NCI-H2171 (cell line): Measurements from ENCODE around the gene EXTL1.

Experiments used
- DNase-seq: peaks from one replicate; lab custom pipeline; 2025; lab: John Stamatoyannopoulos, UW

EXTL1 gene

DNA sequence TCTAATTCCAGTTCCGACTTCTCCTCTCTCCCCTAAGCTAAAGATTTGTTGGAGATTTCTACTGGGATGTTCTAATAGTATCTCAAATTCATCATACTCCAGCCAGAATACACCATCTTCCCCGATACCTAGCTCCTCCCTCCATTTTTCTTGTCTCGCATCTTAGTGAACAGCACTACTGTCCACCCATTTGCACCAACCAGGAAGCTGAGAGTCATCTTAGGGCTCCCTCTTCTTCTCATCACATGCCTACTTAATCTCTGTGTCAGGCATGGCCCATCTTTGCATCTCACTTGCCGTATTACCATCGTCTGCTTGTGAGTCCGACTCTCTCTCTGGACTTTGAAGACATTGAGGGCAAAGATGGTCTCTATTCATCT is 49.4 kb downstream of the EXTL1 start:
- DNase-seq = no peak

DNA sequence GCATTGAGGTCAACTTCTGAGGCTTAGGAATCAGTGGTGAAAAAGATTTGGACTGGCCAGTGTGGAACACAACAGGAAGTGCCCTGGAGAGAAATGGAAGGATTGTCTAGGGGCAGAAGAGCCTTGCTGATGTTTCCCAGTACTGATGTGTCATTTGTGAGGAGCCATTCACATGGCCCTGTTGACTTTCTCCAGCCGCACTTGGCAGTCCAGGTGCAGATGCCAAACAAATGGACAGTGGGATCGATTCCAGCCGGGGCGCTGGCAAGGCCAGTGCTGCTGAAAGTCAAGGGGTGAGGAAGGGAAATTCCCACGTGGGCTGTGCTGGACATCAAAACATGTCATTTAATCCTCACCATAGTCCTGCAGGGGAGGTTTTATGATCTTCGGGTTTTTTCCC is 50.7 kb downstream of the EXTL1 start:
- no peak for DNase-seq

DNA sequence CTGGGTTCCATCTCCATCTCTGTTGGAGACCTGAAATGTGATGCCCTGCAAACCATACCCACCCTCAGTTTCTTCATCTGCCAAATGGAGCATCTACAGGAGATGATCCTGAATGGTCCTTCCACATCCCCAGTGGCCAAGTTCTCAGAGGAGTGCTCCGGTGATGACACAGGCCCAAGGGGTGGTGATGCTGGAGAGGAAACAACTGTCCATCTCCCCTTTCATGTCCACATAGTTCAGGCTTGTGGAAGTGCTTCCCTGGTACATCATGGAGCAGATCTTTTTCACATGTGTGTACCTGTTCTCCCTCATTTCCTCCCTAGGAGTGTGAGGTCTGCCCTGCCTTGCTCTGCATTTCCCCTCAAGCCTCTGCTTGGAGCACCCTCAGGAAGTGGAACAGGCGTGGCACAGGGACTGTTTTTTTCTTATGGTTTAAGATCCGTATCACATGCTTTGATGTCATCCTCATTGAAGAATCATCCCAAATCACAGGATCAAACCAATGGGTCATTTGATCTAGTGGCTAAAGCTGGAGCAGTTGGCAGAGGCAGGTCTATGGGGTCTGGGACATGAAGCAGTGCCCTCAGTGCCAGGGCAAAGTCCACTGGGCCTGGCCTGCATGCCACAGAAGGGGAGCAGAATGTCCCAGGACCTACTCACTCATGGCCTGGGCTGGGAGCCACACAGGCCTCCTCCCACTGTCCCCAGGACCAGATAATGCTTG is 54.0 kb downstream of the EXTL1 start:
- no peak for DNase-seq

GRCh38 chr1:26077524-26077923 is 55.9 kb downstream of the EXTL1 start:
- no peak for DNase-seq

GRCh38 chr1:26078286-26079177 is 57.0 kb downstream of the EXTL1 start:
- DNase-seq = no peak

DNA sequence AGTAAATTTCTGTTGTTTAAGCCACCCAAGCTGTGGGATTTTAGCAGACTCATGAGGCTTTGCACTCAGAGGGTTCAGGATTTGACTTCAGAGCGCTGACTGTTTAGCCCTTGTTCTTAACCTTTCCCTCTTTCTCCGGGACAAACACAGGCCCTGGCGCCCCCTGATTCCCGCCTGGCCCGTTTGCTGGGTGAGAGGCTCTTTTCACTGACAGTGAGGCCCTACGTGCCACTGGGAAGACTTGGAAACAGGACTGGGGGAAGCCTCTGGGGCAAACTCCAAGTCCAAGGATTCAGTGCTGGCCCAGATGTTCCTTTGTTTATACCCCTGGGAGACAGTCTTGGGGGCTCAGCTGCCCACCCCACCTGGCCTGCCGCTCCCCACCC is 57.6 kb downstream of the EXTL1 start:
- DNase-seq = peak; percentile 6

- no peak for DNase-seq
These were observed 58.6 kb downstream of the EXTL1 start for GRCh38 chr1:26079960-26080814.

- no peak for DNase-seq
These were observed 59.9 kb downstream of the EXTL1 start for GRCh38 chr1:26081267-26082019.

DNA sequence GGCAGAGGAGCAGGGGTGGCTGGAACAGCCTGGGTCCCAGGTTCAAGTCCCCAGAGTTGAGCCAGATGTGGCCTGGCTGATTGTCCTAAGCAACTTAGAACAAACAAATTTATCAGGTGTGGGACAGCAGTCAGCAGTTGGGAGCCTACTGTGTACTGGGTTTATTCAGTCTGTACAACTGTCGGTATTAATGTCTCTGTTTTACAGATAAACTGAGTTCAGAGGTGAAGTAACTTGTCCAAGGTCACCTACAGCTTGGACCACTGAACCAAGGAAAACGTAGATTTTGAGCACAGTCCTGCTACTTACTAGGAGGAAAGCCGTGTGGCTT is 60.4 kb downstream of the EXTL1 start:
- DNase-seq = no peak

DNA sequence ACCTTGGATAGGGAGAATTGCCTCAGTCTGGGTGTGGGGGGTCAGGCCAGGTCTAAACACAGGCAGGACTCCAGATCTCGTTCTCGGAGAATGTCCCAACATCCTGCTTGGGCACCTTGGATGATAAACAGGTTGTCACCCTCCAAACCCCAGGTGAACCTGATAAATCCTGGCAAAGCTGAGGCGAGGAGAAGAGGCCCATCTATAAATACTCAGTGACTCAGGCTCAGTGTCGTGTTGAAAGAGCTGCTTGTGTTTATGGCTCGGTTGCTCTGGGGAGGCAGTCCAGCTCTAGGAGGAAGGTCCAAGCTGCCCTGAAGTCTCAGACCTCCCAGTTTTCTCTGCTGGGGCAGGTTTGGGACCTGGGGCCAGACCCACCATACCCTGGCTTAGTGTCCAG is 61.6 kb downstream of the EXTL1 start:
- no peak for DNase-seq

GRCh38 chr1:26084091-26084561 is 62.6 kb downstream of the EXTL1 start:
- no peak for DNase-seq

- DNase-seq = no peak
These were observed 63.3 kb downstream of the EXTL1 start for GRCh38 chr1:26084844-26085243.
